Upper lobe of left lung (tissue), 4 donors: Measurements from ENCODE around the gene FCRLB.

ENCODE experiments used
- EP300 ChIP-seq, 4 donors: sonication (generic); formaldehyde crosslinking; IDR thresholded peaks; one replicate each; pipeline ENCODE4 v1.5.1; 2017; ENCODE audit warnings: antibody characterized with exemption in 4 of 4, control low read depth in 2 of 4
- POLR2A ChIP-seq, 4 donors: fragments of 450-650 bp; IDR thresholded peaks; one replicate each; pipeline ENCODE4 v1.5.1; 2016 to 2017; ENCODE audit warnings: antibody characterized with exemption in 4 of 4, mild to moderate bottlenecking in 2 of 4
- POLR2AphosphoS5 ChIP-seq, 2 donors: sonication (generic); formaldehyde crosslinking; IDR thresholded peaks; one replicate each; pipeline ENCODE4 v1.5.1; 2017; ENCODE audit warnings: antibody characterized with exemption in 2 of 2
- TF ChIP-seq, protein P1 (sequence below), 6 experiments: fragments of 450-650 bp in 4 of 6; fragments of 200-600 bp in 2 of 6; sonication (generic) in 2 of 6; IDR thresholded peaks; one replicate each; pipeline ENCODE4 v1.5.1; 2016 to 2019; ENCODE audit warnings: antibody characterized with exemption in 6 of 6

DNA sequence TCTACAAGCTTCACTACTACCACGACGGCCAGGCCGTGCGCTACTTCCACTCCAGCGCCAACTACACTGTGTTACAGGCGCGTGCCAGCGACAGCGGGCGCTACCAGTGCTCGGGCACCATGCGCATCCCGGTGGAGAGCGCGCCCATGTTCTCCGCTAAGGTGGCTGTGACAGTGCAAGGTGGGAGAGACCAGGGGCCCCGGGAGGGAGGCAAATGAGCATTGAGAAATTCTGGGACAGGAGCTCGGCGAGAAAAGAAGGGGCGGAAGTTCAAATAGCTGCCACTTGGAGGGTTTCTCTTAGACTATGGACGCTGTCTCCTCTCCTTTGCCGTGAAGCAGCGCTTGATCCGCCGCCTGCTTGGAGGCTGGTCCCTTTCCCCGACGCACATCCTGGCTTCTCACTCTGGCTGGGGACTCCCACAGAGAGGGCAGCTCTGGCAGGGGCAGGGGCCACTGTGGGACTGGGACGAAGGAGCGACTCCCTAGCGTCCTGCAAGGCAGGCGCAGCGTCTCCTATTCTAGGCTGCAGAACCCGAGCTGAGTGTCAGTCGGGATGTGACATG, 4.6 kb downstream of the FCRLB start:
- TF ChIP-seq POLR2A (IDR thresholded peaks at IDR 0.05) (no peak), EP300 (IDR thresholded peaks at IDR 0.05) (no peak), POLR2AphosphoS5 (IDR thresholded peaks at IDR 0.05) (no peak)
- TF ChIP-seq, protein P1, sequence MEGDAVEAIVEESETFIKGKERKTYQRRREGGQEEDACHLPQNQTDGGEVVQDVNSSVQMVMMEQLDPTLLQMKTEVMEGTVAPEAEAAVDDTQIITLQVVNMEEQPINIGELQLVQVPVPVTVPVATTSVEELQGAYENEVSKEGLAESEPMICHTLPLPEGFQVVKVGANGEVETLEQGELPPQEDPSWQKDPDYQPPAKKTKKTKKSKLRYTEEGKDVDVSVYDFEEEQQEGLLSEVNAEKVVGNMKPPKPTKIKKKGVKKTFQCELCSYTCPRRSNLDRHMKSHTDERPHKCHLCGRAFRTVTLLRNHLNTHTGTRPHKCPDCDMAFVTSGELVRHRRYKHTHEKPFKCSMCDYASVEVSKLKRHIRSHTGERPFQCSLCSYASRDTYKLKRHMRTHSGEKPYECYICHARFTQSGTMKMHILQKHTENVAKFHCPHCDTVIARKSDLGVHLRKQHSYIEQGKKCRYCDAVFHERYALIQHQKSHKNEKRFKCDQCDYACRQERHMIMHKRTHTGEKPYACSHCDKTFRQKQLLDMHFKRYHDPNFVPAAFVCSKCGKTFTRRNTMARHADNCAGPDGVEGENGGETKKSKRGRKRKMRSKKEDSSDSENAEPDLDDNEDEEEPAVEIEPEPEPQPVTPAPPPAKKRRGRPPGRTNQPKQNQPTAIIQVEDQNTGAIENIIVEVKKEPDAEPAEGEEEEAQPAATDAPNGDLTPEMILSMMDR (IDR thresholded peaks at IDR 0.05): peak in 4 of 6 experiments; percentile 18 to 58 (median 37)
